SK-N-SH (cell line): Measurements from ENCODE around the gene IL15. TPM values are rescaled to one million over a fixed set of nuclear protein-coding genes. Genes with fewer than 3 reads are reported as not detected.

Source experiments
- CTCF ChIA-PET: fragments of 300-600, 350-600 bp; formaldehyde crosslinking; extraction: SDS; loops from one replicate; lab custom pipeline; 2021; lab: Yijun Ruan, JAX
- POLR2A ChIA-PET: fragments of 350-600 bp; sonication (Branson Sonifier 250); formaldehyde crosslinking; extraction: SDS; loops from one replicate; lab custom pipeline; 2020; ENCODE audit warnings: antibody characterized with exemption, inconsistent platforms; lab: Yijun Ruan, JAX
- DNase-seq: peaks from one replicate; pipeline ENCODE4 v3.0.0; 2012
- H2AFZ ChIP-seq: fragments of 200-600 bp; sonication (generic); 2 replicates; pipeline ENCODE4 v1.8.1; 2016; ENCODE audit warnings: antibody characterized with exemption, mild to moderate bottlenecking, low read depth
- H3F3A ChIP-seq: fragments of 200-600 bp; sonication (generic); replicated peaks from 2 replicates; pipeline ENCODE3; 2016; ENCODE audit warnings: antibody characterized with exemption, mild to moderate bottlenecking; ENCODE audit not compliant: insufficient read depth
- H3K27ac ChIP-seq, 2 experiments: fragments of 200-500 bp in 1 of 2; fragments of 200-600 bp in 1 of 2; sonication (Bioruptor generic) in 1 of 2; sonication (generic), shearing (Covaris generic) in 1 of 2; 2 replicates each; pipeline versions ENCODE4 v1.5.1 to v1.6.1; 2014 to 2016; ENCODE audit warnings: low read depth in 2 of 2, inconsistent platforms in 1 of 2, low read length in 1 of 2, mild to moderate bottlenecking in 1 of 2, mixed read lengths in 1 of 2
- H3K27me3 ChIP-seq: fragments of 200-600 bp; sonication (generic), shearing (Covaris generic); 2 replicates; pipeline ENCODE4 v1.6.1; 2016; ENCODE audit warnings: mixed run types; ENCODE audit not compliant: insufficient read depth
- H3K36me3 ChIP-seq, 2 experiments: fragments of 200-500 bp in 1 of 2; fragments of 200-600 bp in 1 of 2; sonication (Bioruptor generic) in 1 of 2; sonication (generic) in 1 of 2; replicated peaks in 1 of 2; 2 replicates each; pipeline versions ENCODE3 to v1.5.1; 2014 to 2016; ENCODE audit warnings: low read length in 1 of 2, mild to moderate bottlenecking in 1 of 2; ENCODE audit not compliant: insufficient read depth in 2 of 2, control insufficient read depth in 1 of 2
- H3K4me1 ChIP-seq, 2 experiments: fragments of 200-500 bp in 1 of 2; fragments of 200-600 bp in 1 of 2; sonication (Bioruptor generic) in 1 of 2; sonication (generic), shearing (Covaris generic) in 1 of 2; 2 replicates each; pipeline versions ENCODE4 v1.5.1 to v1.6.1; 2014 to 2016; ENCODE audit warnings: low read depth in 1 of 2, low read length in 1 of 2, mixed run types in 1 of 2; ENCODE audit not compliant: insufficient read depth in 2 of 2, control insufficient read depth in 1 of 2
- H3K4me2 ChIP-seq: fragments of 200-600 bp; sonication (generic), shearing (Covaris generic); 2 replicates; pipeline ENCODE4 v1.6.1; 2017; ENCODE audit warnings: mixed run types
- H3K4me3 ChIP-seq, 2 experiments: fragments of 200-500 bp in 1 of 2; fragments of 200-600 bp in 1 of 2; sonication (Bioruptor generic) in 1 of 2; sonication (generic), shearing (Covaris generic) in 1 of 2; 2 replicates each; pipeline versions ENCODE4 v1.5.1 to v1.8.1; 2014 to 2016; ENCODE audit warnings: low read depth in 2 of 2, inconsistent platforms in 1 of 2, low read length in 1 of 2, mild to moderate bottlenecking in 1 of 2, mixed read lengths in 1 of 2, moderate library complexity in 1 of 2
- H3K79me2 ChIP-seq: fragments of 200-600 bp; sonication (generic); 2 replicates; pipeline ENCODE4 v1.8.1; 2017; ENCODE audit warnings: mild to moderate bottlenecking; ENCODE audit not compliant: insufficient read depth
- H3K9ac ChIP-seq: fragments of 200-600 bp; sonication (generic); 2 replicates; pipeline ENCODE4 v1.6.1; 2017; ENCODE audit warnings: mixed run types
- H3K9me2 ChIP-seq: fragments of 200-600 bp; sonication (generic); 2 replicates; pipeline ENCODE4 v1.6.1; 2017; ENCODE audit warnings: mixed run types
- H3K9me3 ChIP-seq: fragments of 200-600 bp; sonication (generic); 2 replicates; pipeline ENCODE4 v1.6.1; 2017; ENCODE audit warnings: mixed run types, mild to moderate bottlenecking, moderate library complexity
- H4K20me1 ChIP-seq: fragments of 200-600 bp; sonication (generic); 2 replicates; pipeline ENCODE4 v1.6.1; 2017; ENCODE audit warnings: mild to moderate bottlenecking, mixed run types; ENCODE audit not compliant: insufficient read depth
- CHD2 ChIP-seq: fragments of 150-350 bp; IDR thresholded peaks from 2 replicates; pipeline ENCODE4 v1.6.1; 2018; ENCODE audit warnings: low read length; ENCODE audit not compliant: partially characterized antibody
- CTCF ChIP-seq: fragments of 200-600 bp; sonication (generic); IDR thresholded peaks from 2 replicates; pipeline ENCODE4 v1.6.1; 2017; ENCODE audit warnings: antibody characterized with exemption, mild to moderate bottlenecking, moderate library complexity
- ELF1 ChIP-seq: IDR thresholded peaks from 2 replicates; pipeline ENCODE4 v1.4.0; 2012
- EP300 ChIP-seq, 2 experiments: IDR thresholded peaks; 2 replicates each; pipeline versions ENCODE4 v1.4.0 to v1.6.1; 2012; ENCODE audit warnings: borderline replicate concordance in 1 of 2, low read depth in 1 of 2, low read length in 1 of 2
- FOSL2 ChIP-seq: IDR thresholded peaks from 2 replicates; pipeline ENCODE4 v1.4.0; 2012; ENCODE audit warnings: low read depth, mild to moderate bottlenecking, moderate library complexity, borderline replicate concordance
- FOXJ3 ChIP-seq: sonication (generic); formaldehyde crosslinking; IDR thresholded peaks from 2 replicates; pipeline ENCODE4 v1.5.1; 2020; ENCODE audit warnings: mild to moderate bottlenecking, missing genetic modification reagents
- JUND ChIP-seq: IDR thresholded peaks from 2 replicates; pipeline ENCODE4 v1.4.0; 2012
- MEF2A ChIP-seq: IDR thresholded peaks from 2 replicates; pipeline ENCODE4 v1.4.0; 2012; ENCODE audit warnings: low read depth, borderline replicate concordance
- NRF1 ChIP-seq: IDR thresholded peaks from 2 replicates; pipeline ENCODE4 v1.6.1; 2012; ENCODE audit warnings: low read depth, mild to moderate bottlenecking, low read length
- RAD21 ChIP-seq: IDR thresholded peaks from 2 replicates; pipeline ENCODE4 v1.6.1; 2012; ENCODE audit warnings: mild to moderate bottlenecking, low read length
- RCOR1 ChIP-seq: fragments of 150-350 bp; IDR thresholded peaks from 2 replicates; pipeline ENCODE4 v1.6.1; 2017; ENCODE audit warnings: antibody characterized with exemption, low read length
- REST ChIP-seq: IDR thresholded peaks from 2 replicates; pipeline ENCODE4 v1.6.1; 2012; ENCODE audit warnings: mild to moderate bottlenecking, low read depth, low read length, moderate library complexity
- RFX5 ChIP-seq: IDR thresholded peaks from 2 replicates; pipeline ENCODE4 v1.6.1; 2012; ENCODE audit warnings: mild to moderate bottlenecking, improper control_type of control experiment, low read length
- RXRA ChIP-seq: IDR thresholded peaks from 2 replicates; pipeline ENCODE4 v1.4.0; 2012; ENCODE audit warnings: low read depth, mild to moderate bottlenecking, borderline replicate concordance
- SIN3A ChIP-seq: IDR thresholded peaks from 2 replicates; pipeline ENCODE4 v1.6.1; 2012; ENCODE audit warnings: low read depth, mild to moderate bottlenecking, low read length, moderate library complexity, borderline replicate concordance
- TCF12 ChIP-seq: IDR thresholded peaks from 2 replicates; pipeline ENCODE4 v1.4.0; 2012
- TEAD4 ChIP-seq: IDR thresholded peaks from 2 replicates; pipeline ENCODE4 v1.4.0; 2012; ENCODE audit warnings: mild to moderate bottlenecking, borderline replicate concordance; ENCODE audit not compliant: insufficient read depth
- WGBS: methylation state at CpG from one replicate; pipeline ENCODE4 v1.1.6; 2017; ENCODE audit warnings: low lambda C conversion rate; 5-methylcytosine and 5-hydroxymethylcytosine counted together
- polyA plus RNA-seq, 3 experiments: library from polyadenylated mRNA; depleted of rRNA; stranded (reverse); fragments of >200 nt; gene quantifications; 2 replicates each; pipeline ENCODE4 v1.2.3, GENCODE V29; 2012
- TF ChIP-seq, protein P1 (sequence below): fragments of 150-350 bp; IDR thresholded peaks from 2 replicates; pipeline ENCODE4 v1.6.1; 2017; ENCODE audit warnings: antibody characterized with exemption, low read length, low read depth, borderline replicate concordance
- TF ChIP-seq, protein P2 (sequence below): IDR thresholded peaks from 2 replicates; pipeline ENCODE4; 2012

The IL15 gene
- polyA plus RNA-seq, 1 of the 3 experiments (the other 2 are of a cell fraction): 3.7 TPM

DNA sequence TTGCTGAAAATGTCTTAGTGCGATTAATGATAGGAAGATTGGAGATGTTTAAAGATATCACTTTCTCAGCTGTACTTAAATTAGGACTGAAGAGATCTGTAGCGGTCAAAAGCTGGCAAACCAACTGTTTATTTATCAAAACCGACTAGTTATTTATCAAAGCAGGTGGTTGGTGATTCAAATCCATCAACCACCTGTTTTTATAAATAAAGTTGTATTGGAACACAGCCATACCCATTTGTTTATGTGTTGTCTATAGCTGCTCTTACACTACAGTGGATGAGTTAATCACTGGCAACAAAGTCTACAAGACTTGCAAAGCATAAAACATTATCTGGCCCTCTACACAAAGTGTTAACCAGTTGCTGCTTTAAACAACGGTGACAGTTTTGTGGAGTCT lies 76.8 kb downstream of the IL15 start:
- Histone ChIP-seq H2AFZ (no peak overlapping the region), H3K36me3 (no peaks in the 10 kb centered on the region), H3K27me3 (no peaks in the 10 kb centered on the region), H3K4me2 (no peak overlapping the region), H3K4me3 (no peak overlapping the region), H3K9me3 (no peaks in the 10 kb centered on the region), H4K20me1 (no peaks in the 10 kb centered on the region), H3K9ac (no peak overlapping the region), H3K4me1 (peaks cover 0 to 10% of the 10 kb centered on the region in 2 experiments; a peak in 2 of 4 replicates), H3F3A (no peaks in the 10 kb centered on the region), H3K9me2 (no peaks in the 10 kb centered on the region), H3K79me2 (no peaks in the 10 kb centered on the region), H3K27ac (0 out of 4 replicates have a peak overlapping the region, but pooled peaks of 1 of the 2 experiments have one; percentile 45)
- DNase-seq: no peak
- TF ChIP-seq CTCF (no peak), ELF1 (no peak), RAD21 (no peak), SIN3A (no peak), TCF12 (no peak), RCOR1 (no peak), FOXJ3 (CRISPR knock-in tag) (no peak), JUND (no peak), CHD2 (no peak), REST (no peak)
- 94% methylated on average over 4 of the region's 4 CpGs for WGBS
- ChIA-PET POLR2A (no interaction called here), CTCF (interaction anchor here (1.1 to 2.8 kb wide), 4 partner anchors 11 to 407 kb away, joined by 5 to 8 read pairs (median 8); no protein-coding TSS in a partner anchor)

DNA sequence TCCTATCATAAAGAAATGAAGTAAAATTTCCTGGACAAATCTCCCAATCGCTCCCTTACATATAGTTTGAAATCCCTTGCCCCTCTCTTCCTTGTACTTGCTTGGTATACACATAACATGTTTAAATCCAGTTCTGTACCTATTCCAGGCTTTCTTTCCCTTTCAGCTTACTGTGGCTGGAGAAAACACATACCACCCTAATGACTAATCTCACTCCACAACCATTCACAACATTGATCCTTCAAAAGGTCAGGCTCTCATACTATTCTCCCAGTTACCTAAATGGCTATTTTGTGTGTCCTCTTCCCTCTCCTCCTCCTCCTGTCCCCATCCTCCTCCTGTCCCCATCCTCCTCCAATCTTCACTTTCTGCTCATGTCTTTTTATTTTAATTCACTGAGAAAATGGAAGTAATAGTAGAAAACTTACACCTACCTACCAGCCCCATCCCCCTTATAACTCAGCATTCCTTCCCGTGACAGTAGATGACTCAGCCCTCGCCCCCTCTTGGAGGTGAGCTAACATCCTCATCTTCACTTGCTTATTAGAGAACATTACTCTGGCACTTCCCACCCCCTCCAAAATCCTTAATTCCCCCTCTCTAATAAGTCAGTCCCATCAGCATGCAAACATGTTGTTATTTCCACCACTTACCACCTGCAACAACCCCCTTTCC lies 77.5 kb downstream of the IL15 start:
- POLR2A ChIA-PET: no interaction called here
- no peaks in the 10 kb centered on the region for H3K9me2 ChIP-seq
- H4K20me1 ChIP-seq: no peaks in the 10 kb centered on the region
- H3K9ac ChIP-seq: no peak overlapping the region
- H3K4me3 ChIP-seq: peak overlapping the region in 1 of 2 experiments; percentile 13; a peak in 1 of 4 replicates
- H3K27ac ChIP-seq: peak overlapping the region in 1 of 2 experiments; percentile 45; a peak in 1 of 4 replicates
- CTCF ChIA-PET: interaction anchor here (0.6 to 2.8 kb wide), 3 partner anchors 12 to 86 kb away, joined by 4 to 8 read pairs (median 7); no protein-coding TSS in a partner anchor
- H3K79me2 ChIP-seq: no peaks in the 10 kb centered on the region
- peaks cover 0 to 10% of the 10 kb centered on the region in 2 experiments; a peak in 2 of 4 replicates for H3K4me1 ChIP-seq
- no peaks in the 10 kb centered on the region for H3K27me3 ChIP-seq
- H3F3A ChIP-seq: no peaks in the 10 kb centered on the region
- no peaks in the 10 kb centered on the region for H3K36me3 ChIP-seq
- H3K9me3 ChIP-seq: no peaks in the 10 kb centered on the region
- peak overlapping the region; percentile 37 for H3K4me2 ChIP-seq
- H2AFZ ChIP-seq: peak overlapping the region; percentile 83; the same call in 1 of the 2 replicates
- no peak for DNase-seq
- 40% methylated on average over 3 of the region's 3 CpGs for WGBS
- peak; percentile 33; the same call in 1 of the 2 replicates for TF ChIP-seq FOSL2
- TF ChIP-seq EP300 (IDR thresholded peaks at IDR 0.05; ENCODE audit: borderline replicate concordance in 1 of 2, low read depth in 1 of 2, low read length in 1 of 2): no peak
- no peak for TF ChIP-seq MEF2A
- TF ChIP-seq, protein P1, sequence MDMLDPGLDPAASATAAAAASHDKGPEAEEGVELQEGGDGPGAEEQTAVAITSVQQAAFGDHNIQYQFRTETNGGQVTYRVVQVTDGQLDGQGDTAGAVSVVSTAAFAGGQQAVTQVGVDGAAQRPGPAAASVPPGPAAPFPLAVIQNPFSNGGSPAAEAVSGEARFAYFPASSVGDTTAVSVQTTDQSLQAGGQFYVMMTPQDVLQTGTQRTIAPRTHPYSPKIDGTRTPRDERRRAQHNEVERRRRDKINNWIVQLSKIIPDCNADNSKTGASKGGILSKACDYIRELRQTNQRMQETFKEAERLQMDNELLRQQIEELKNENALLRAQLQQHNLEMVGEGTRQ: no peak
- no peak for TF ChIP-seq TEAD4
- TF ChIP-seq SIN3A: no peak
- TF ChIP-seq RFX5: no peak
- TF ChIP-seq JUND: peak; percentile 25
- no peak for TF ChIP-seq NRF1
- no peak for TF ChIP-seq CHD2
- TF ChIP-seq, protein P2, sequence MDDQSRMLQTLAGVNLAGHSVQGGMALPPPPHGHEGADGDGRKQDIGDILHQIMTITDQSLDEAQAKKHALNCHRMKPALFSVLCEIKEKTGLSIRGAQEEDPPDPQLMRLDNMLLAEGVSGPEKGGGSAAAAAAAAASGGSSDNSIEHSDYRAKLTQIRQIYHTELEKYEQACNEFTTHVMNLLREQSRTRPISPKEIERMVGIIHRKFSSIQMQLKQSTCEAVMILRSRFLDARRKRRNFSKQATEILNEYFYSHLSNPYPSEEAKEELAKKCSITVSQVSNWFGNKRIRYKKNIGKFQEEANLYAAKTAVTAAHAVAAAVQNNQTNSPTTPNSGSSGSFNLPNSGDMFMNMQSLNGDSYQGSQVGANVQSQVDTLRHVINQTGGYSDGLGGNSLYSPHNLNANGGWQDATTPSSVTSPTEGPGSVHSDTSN: 0 out of 2 replicates have a peak, but pooled peaks have one; percentile 24
- TF ChIP-seq RCOR1: no peak
- no peak for TF ChIP-seq FOXJ3 (CRISPR knock-in tag)
- TF ChIP-seq RXRA: no peak
